ENCODE results near the gene MPC2.

DNA sequence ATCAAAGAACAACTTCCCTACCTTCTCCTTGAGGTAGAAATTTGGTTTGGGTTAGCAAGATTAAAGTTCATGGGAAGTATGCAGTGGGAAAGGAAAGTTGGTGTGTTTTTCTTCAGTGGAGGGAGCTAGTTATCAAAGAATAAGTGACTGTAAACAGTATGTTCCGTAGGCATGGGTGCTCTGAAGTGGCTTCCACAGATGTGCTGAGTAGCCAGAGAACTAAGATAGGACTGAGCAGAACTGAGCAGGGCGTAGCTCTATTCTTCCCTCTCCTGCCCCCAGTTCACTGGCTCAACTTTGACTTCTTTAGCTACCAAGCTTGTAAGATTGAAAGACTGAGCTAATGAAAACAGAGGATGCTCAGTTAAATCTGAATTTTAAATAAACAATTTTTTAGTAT, 26.3 kb downstream of the MPC2 start:
- TF ChIP-seq CREB1 (IDR thresholded peaks at IDR 0.05) (no peak), YY1 (IDR thresholded peaks at IDR 0.05; ENCODE audit: low read depth, low read length) (no peak)
- TF ChIP-seq, protein P1, sequence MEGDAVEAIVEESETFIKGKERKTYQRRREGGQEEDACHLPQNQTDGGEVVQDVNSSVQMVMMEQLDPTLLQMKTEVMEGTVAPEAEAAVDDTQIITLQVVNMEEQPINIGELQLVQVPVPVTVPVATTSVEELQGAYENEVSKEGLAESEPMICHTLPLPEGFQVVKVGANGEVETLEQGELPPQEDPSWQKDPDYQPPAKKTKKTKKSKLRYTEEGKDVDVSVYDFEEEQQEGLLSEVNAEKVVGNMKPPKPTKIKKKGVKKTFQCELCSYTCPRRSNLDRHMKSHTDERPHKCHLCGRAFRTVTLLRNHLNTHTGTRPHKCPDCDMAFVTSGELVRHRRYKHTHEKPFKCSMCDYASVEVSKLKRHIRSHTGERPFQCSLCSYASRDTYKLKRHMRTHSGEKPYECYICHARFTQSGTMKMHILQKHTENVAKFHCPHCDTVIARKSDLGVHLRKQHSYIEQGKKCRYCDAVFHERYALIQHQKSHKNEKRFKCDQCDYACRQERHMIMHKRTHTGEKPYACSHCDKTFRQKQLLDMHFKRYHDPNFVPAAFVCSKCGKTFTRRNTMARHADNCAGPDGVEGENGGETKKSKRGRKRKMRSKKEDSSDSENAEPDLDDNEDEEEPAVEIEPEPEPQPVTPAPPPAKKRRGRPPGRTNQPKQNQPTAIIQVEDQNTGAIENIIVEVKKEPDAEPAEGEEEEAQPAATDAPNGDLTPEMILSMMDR (IDR thresholded peaks at IDR 0.05; ENCODE audit: control extremely low read depth in 1 of 3, insufficient read depth in 1 of 3, low read depth in 1 of 3, low read length in 3 of 3), result no peak
